MM.1S (cell line): ENCODE results near the gene LNX1.

Source experiments
- DNase-seq: peaks from one replicate; pipeline ENCODE4 v3.0.0-alpha.2; 2015
- H2AFZ ChIP-seq: fragments of 300-600 bp; sonication (generic); 2 replicates; pipeline ENCODE4 v1.6.0; 2016; ENCODE audit warnings: antibody characterized with exemption, low read length
- H3F3A ChIP-seq: fragments of 300-600 bp; sonication (generic); 2 replicates; pipeline ENCODE4 v1.6.1; 2016; ENCODE audit warnings: mild to moderate bottlenecking, antibody characterized with exemption, low read length, moderate library complexity, mixed read lengths; ENCODE audit not compliant: insufficient read depth
- H3K27ac ChIP-seq: fragments of 300-600 bp; sonication (generic); 2 replicates; pipeline ENCODE4 v1.5.1; 2016; ENCODE audit warnings: mild to moderate bottlenecking, low read length
- H3K27me3 ChIP-seq: fragments of 300-600 bp; sonication (generic); replicated peaks from 2 replicates; pipeline ENCODE4 v1.6.0; 2016; ENCODE audit warnings: low read length; ENCODE audit not compliant: insufficient read depth
- H3K36me3 ChIP-seq: fragments of 300-600 bp; sonication (generic); replicated peaks from 2 replicates; pipeline ENCODE4 v1.6.1; 2016; ENCODE audit warnings: mild to moderate bottlenecking, low read length, mixed read lengths; ENCODE audit not compliant: insufficient read depth
- H3K4me1 ChIP-seq: fragments of 300-600 bp; sonication (generic); 2 replicates; pipeline ENCODE4 v1.6.1; 2016; ENCODE audit warnings: low read length, mixed read lengths
- H3K4me2 ChIP-seq: fragments of 300-600 bp; sonication (generic); 2 replicates; pipeline ENCODE4 v1.6.0; 2016; ENCODE audit warnings: low read depth, low read length
- H3K4me3 ChIP-seq: fragments of 300-600 bp; sonication (generic); 2 replicates; pipeline ENCODE4 v1.5.1; 2016; ENCODE audit warnings: low read length, mixed read lengths
- H3K79me2 ChIP-seq: fragments of 300-600 bp; sonication (generic); 2 replicates; pipeline ENCODE4 v1.6.1; 2016; ENCODE audit warnings: mixed run types, low read length, mixed read lengths
- H3K9ac ChIP-seq: fragments of 300-600 bp; sonication (generic); 2 replicates; pipeline ENCODE4 v1.6.1; 2016; ENCODE audit warnings: low read length, mixed read lengths
- H3K9me2 ChIP-seq: fragments of 300-600 bp; sonication (generic); replicated peaks from 2 replicates; pipeline ENCODE4 v1.6.1; 2016; ENCODE audit warnings: mild to moderate bottlenecking, low read length, mixed read lengths; ENCODE audit not compliant: insufficient read depth
- H3K9me3 ChIP-seq: fragments of 300-600 bp; sonication (generic); replicated peaks from 2 replicates; pipeline ENCODE4 v1.6.1; 2016; ENCODE audit warnings: mild to moderate bottlenecking, low read length, mixed read lengths; ENCODE audit not compliant: insufficient read depth
- H4K20me1 ChIP-seq: fragments of 300-600 bp; sonication (generic); 2 replicates; pipeline ENCODE4 v1.6.1; 2016; ENCODE audit warnings: mild to moderate bottlenecking, low read length, moderate library complexity, mixed read lengths; ENCODE audit not compliant: insufficient read depth
- EZH2 ChIP-seq: fragments of 300-600 bp; sonication (generic); optimal IDR thresholded peaks from 2 replicates; pipeline ENCODE3; 2017; ENCODE audit warnings: low read depth, mild to moderate bottlenecking, antibody characterized with exemption, low read length, mixed read lengths
- EZH2phosphoT487 ChIP-seq: fragments of 300-600 bp; sonication (generic); IDR thresholded peaks from 2 replicates; pipeline ENCODE4 v1.6.1; 2018; ENCODE audit warnings: antibody characterized with exemption, low read length
- TF ChIP-seq, protein P1 (sequence below): fragments of 300-600 bp; sonication (generic); IDR thresholded peaks from 2 replicates; pipeline ENCODE4 v1.5.1; 2016; ENCODE audit warnings: antibody characterized with exemption, low read length, mixed read lengths

The LNX1 gene

GRCh38 chr4:53480909-53481308, 110.4 kb downstream of the LNX1 start:
- DNase-seq: no peak
- Histone ChIP-seq H3K4me1 (no peaks in the 10 kb centered on the region), H3K4me2 (no peak overlapping the region), H2AFZ (no peak overlapping the region), H3F3A (no peaks in the 10 kb centered on the region), H4K20me1 (no peaks in the 10 kb centered on the region), H3K79me2 (no peaks in the 10 kb centered on the region), H3K27me3 (no peaks in the 10 kb centered on the region), H3K9me3 (no peaks in the 10 kb centered on the region), H3K27ac (no peak overlapping the region), H3K9me2 (no peaks in the 10 kb centered on the region), H3K9ac (no peak overlapping the region), H3K36me3 (no peaks in the 10 kb centered on the region), H3K4me3 (no peak overlapping the region)
- TF ChIP-seq EZH2phosphoT487 (no peak), EZH2 (no peak)
- TF ChIP-seq, protein P1, sequence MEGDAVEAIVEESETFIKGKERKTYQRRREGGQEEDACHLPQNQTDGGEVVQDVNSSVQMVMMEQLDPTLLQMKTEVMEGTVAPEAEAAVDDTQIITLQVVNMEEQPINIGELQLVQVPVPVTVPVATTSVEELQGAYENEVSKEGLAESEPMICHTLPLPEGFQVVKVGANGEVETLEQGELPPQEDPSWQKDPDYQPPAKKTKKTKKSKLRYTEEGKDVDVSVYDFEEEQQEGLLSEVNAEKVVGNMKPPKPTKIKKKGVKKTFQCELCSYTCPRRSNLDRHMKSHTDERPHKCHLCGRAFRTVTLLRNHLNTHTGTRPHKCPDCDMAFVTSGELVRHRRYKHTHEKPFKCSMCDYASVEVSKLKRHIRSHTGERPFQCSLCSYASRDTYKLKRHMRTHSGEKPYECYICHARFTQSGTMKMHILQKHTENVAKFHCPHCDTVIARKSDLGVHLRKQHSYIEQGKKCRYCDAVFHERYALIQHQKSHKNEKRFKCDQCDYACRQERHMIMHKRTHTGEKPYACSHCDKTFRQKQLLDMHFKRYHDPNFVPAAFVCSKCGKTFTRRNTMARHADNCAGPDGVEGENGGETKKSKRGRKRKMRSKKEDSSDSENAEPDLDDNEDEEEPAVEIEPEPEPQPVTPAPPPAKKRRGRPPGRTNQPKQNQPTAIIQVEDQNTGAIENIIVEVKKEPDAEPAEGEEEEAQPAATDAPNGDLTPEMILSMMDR: no peak

- TF ChIP-seq, protein P1: no peak
- TF ChIP-seq EZH2: no peak
- no peak for TF ChIP-seq EZH2phosphoT487
- no peaks in the 10 kb centered on the region for H3K27me3 ChIP-seq
- no peaks in the 10 kb centered on the region for H3K9me3 ChIP-seq
- H3K9me2 ChIP-seq: no peaks in the 10 kb centered on the region
- no peak overlapping the region for H3K9ac ChIP-seq
- no peak overlapping the region for H3K27ac ChIP-seq
- no peaks in the 10 kb centered on the region for H3K79me2 ChIP-seq
- H3K4me3 ChIP-seq: no peak overlapping the region
- H4K20me1 ChIP-seq: no peaks in the 10 kb centered on the region
- H3K36me3 ChIP-seq: no peaks in the 10 kb centered on the region
- no peak overlapping the region for H3K4me2 ChIP-seq
- no peak for DNase-seq
- no peaks in the 10 kb centered on the region for H3F3A ChIP-seq
- H2AFZ ChIP-seq: no peak overlapping the region
- H3K4me1 ChIP-seq: no peaks in the 10 kb centered on the region
Measured at GRCh38 chr4:53479736-53480525, 111.4 kb downstream of the LNX1 start.

GRCh38 chr4:53478671-53479456, 112.4 kb downstream of the LNX1 start:
- Histone ChIP-seq H2AFZ (no peak overlapping the region), H4K20me1 (no peaks in the 10 kb centered on the region), H3K27me3 (no peaks in the 10 kb centered on the region), H3K4me2 (no peak overlapping the region), H3K36me3 (no peaks in the 10 kb centered on the region), H3K9me3 (no peaks in the 10 kb centered on the region), H3K4me3 (no peak overlapping the region), H3K9me2 (no peaks in the 10 kb centered on the region), H3K9ac (no peak overlapping the region), H3F3A (no peaks in the 10 kb centered on the region), H3K27ac (no peak overlapping the region), H3K4me1 (no peaks in the 10 kb centered on the region), H3K79me2 (no peaks in the 10 kb centered on the region)
- no peak for DNase-seq
- TF ChIP-seq, protein P1: no peak
- TF ChIP-seq EZH2: no peak
- no peak for TF ChIP-seq EZH2phosphoT487
